AG09319 (cell line): ENCODE data around the gene ALG6.

Experiments used
- DNase-seq: peaks from one replicate; pipeline ENCODE4 v3.0.0-alpha.2; 2010; ENCODE audit warnings: low read depth; ENCODE audit errors: extremely low read depth
- TF ChIP-seq, protein P1 (sequence below): IDR thresholded peaks from 2 replicates; pipeline ENCODE4 v1.5.1; 2011; ENCODE audit warnings: low read depth, mild to moderate bottlenecking, inconsistent platforms, low read length, moderate library complexity

Gene ALG6

DNA sequence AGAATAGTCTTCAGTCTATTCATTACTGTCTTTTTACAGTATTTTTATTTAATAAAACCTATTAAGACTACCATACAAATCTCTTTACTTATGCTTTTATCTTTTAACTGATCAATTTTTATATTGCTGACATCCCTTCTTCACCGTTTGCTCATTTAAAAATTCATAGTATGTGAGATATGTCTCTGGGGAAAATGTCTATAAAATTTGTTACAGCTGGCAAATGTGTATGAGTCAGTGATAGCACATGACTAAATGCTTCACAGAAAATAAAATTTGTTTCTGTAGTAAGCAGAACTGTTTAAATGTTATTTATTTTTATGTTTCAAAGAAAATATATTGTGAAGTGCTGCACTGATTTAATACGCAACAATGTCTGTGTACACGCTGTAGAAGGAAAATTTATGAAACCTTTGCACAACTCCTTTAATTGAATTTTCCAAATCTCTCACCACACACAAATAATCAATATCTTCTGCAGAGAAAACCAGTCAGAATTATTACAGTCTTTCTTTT, 81.4 kb downstream of the ALG6 start:
- TF ChIP-seq, protein P1, sequence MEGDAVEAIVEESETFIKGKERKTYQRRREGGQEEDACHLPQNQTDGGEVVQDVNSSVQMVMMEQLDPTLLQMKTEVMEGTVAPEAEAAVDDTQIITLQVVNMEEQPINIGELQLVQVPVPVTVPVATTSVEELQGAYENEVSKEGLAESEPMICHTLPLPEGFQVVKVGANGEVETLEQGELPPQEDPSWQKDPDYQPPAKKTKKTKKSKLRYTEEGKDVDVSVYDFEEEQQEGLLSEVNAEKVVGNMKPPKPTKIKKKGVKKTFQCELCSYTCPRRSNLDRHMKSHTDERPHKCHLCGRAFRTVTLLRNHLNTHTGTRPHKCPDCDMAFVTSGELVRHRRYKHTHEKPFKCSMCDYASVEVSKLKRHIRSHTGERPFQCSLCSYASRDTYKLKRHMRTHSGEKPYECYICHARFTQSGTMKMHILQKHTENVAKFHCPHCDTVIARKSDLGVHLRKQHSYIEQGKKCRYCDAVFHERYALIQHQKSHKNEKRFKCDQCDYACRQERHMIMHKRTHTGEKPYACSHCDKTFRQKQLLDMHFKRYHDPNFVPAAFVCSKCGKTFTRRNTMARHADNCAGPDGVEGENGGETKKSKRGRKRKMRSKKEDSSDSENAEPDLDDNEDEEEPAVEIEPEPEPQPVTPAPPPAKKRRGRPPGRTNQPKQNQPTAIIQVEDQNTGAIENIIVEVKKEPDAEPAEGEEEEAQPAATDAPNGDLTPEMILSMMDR, result no peak
- DNase-seq, result no peak

DNA sequence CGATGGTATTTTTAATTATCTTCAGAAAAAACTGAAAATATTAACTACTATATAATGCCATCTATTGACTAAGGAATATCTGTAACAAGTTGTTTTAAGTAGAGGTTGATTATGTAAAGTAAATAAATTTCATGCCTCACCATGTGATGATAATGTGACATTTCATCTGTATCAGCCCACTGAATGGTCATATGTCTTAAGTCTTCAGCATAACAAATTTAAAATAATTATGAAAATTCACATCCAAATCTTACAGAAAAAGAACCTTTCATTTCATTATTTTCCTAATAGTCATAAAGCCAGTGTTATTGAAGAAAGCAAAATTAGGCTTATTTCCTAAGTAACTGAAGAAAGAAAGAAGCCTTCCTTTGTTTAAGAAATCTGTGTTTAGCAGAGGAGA, 83.0 kb downstream of the ALG6 start:
- no peak for DNase-seq
- TF ChIP-seq, protein P1, result no peak

DNA sequence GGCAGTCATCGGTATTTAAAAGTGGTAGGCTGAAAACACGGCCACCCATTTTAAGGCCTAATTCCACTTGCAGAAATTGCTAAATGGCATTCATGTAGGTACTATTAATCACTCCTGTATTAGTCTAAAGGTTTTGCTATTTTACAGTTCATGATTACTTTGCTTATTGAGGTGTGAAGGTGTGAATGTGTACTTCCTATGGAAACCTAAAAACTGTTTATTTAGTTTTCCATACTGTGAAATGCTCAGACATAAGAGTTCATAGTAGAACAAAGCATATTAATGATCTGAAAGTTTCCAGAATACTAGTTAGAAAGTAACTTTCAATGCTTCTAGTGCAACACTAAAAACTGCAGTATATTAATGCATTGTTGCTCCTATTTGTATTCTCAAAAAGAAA, 85.8 kb downstream of the ALG6 start:
- TF ChIP-seq, protein P1, result no peak

DNA sequence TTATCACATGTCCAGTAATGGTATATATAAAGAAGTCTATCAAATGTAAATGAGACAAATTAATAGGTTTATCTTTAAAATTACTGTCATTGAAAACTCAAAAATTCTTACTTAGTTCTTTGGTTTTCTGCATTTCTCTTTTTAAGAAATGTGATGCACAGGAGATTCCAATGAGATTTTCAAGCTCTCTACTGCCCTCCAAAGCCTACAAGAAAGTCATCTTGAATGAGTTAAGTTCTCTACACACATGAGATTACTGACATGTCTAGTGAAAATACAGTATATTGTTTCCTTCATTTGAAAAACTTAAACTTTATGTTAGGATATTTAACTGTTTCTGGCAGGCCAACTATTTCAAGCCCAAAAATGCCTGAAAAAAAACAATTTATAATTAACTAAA, 86.8 kb downstream of the ALG6 start:
- peak; percentile 11 for DNase-seq
- TF ChIP-seq, protein P1, result peak; percentile 52

More for the DNA sequence above, 85.8 kb downstream of the ALG6 start:
- no peak for DNase-seq

DNA sequence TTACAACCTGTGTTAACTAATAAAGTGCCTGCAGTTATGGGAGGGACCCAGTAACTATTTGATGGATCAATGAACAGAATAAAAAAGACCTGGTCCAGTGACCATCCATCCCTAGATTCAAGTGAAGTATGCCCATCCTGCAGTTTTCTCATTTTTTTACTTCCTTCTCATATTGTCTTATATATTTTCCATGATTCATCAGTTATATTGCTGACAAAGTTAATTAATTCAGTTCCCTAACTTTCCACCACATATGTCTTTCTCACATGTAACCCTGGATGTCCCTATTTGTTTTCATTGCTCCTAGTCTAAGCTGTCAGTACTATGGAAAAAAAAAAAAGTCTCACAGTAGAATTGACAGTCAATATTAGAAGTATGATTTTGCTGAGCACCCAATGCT, 91.3 kb downstream of the ALG6 start:
- TF ChIP-seq, protein P1, result no peak
- DNase-seq, result no peak

DNA sequence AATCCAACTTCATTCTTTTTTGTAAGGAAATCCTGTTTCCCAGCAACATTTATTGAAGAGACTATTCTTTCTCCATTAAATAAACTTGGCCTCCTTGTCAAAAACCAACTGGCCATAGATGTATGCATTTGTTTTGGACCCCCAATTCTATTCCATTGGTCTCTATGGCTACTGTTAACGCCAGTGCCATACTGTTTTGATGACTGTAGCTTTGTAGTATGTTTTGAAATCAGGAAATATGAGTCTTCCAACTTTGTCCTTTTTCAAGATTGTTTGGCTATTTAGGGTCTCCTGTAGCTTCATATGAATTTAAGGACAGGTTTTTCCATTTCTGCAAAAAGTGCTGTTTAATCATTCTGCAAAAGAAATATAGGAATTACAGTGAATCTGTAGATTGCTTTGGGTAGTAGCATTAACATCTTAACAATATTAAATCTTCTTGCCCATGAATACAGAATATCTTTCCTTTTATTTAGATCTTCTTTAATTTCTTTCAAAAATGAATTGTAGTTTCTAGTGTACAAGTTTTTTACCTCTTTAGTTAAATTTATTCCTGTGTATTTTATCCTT, 94.3 kb downstream of the ALG6 start:
- no peak for DNase-seq
- TF ChIP-seq, protein P1, result no peak

DNA sequence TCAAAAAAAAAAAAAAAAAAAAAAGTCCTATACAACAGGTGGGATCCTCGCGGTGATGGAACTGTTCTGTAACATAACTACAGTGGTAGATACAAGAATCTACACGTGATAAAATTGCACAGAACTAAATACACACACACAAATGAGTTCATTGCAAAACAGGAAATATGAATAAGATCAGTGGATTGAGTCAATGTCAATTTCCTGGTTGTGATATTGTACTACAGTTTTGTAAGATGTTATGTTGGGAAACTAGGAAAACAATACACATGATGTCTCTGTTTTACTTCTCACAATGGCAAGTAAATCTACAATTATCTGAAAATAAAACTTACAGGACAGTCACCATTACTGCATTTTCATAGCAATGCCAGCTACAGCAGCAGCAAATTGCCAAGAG, 95.8 kb downstream of the ALG6 start:
- TF ChIP-seq, protein P1, result no peak
- DNase-seq, result no peak
